ENCODE measurements around the gene RIMBP2.

The RIMBP2 gene

DNA sequence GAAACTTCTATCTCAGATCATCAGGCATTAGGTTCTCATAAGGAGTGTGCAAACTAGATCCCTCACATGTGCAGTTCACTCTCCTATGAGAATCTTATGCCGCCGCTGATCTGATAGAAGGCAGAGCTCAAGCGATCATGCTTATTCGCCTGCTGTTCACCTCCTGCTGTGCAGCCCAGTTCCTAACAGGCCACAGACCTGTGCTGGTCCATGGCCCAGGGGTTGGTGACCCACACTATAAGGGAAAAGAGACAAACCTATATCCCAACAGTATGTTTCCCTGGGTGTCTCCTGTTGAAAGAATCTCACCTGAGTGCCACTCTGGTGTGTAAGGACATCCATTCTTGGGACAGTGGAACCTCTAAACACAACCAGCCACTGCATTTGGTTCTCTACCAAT lies 186.3 kb downstream of the RIMBP2 start:
- Histone ChIP-seq H3K27ac (no peak overlapping the region), H3K4me3 (no peak overlapping the region)

DNA sequence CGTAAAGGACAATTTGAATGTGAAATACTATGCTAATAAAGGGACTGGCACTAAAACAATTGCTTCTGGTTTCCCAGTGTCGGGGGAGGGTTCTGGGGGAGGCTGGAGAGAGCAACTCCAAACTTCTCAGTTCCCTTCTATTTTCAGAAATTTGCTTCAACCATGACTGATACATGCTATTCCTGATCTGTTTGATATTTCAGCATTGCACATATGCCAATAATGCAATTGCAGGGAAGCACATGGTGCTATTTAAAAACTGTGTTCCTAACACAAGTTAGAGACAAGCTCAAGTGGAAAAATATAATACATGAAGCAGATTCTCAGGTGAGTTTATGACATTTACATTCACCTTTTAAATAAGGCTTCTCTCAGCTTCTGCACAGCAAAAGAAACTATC lies 188.9 kb downstream of the RIMBP2 start:
- H3K4me3 ChIP-seq: no peak overlapping the region
- H3K27ac ChIP-seq: no peak overlapping the region

DNA sequence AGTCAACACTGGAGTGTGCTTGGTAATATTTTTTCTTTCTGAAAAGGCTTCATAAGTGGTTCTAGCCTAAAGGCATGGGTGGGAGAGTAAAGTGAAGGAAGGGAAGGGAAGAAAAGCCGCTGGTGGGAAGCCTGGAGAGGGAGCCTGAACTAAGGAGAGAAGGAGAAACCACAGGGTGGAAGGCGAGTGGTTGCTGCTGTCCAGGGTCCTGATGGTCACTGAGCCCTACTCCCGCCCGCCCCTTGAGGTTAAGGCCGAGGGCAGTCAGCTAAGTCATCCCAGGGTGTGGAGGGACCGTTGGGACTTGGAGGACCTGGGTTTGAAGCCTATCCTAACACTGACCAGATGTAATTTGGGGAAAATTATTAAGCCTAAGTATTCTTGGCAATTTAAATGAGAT lies 189.3 kb downstream of the RIMBP2 start:
- Histone ChIP-seq H3K27ac (no peak overlapping the region), H3K4me3 (no peak overlapping the region)

DNA sequence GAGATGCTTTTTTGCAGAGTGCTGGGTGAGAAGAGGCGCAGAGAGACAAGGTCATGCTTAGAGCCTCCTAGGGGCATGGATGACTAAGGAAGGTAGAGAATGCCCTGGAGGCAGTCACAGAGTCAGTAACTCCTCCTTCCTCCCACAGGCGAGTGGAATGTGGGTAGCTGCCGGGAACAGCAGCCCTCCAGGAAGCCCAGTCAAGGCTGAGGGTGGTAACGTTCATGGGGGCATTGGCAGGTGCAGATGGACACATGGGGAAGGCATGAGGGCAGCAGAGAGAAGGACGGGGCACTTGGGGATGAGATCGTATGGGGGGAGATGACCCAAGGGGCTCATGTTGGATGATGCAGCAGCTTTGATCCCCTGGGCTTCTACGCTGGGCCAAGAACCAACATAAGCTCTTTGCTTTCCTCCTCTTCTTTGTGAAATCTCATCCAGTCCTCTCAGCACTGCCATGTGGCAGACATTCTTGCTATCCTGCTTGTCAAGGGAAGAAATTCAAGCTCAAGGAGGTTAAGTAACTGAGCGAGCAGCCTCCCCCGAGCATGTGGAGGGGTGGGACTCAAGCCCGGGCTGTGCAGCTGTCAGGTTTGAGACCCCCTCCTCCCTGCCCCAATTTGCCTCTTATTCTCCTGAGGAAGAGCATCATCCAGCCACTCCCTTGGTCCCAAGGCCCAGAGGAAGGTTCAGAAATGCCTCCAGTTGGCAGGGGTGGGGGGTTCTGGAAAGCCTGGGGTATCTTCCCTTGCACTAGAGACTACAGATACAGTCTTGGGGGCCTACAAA lies 190.5 kb downstream of the RIMBP2 start:
- no peak overlapping the region for H3K4me3 ChIP-seq
- no peak overlapping the region for H3K27ac ChIP-seq

DNA sequence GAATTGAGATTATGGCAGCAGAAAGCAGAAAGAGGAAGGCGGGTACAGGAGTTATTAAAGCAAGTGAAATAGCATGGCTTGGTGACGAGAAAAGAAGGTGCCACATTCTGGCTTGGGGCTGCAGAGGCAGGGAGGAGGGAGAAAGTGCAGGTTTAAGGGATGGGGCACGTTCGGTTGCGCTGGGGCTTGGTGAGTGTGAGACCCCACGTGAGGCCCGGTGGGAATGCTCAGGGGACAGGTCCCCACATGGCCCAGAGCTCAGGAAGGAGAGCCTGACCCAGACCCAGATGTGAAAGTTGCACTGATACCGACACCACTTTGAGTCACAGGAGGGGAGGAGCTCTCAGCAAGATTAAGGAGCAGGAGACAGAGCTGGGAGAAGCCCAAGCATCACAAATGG lies 191.3 kb downstream of the RIMBP2 start:
- H3K27ac ChIP-seq: no peak overlapping the region
- no peak overlapping the region for H3K4me3 ChIP-seq

DNA sequence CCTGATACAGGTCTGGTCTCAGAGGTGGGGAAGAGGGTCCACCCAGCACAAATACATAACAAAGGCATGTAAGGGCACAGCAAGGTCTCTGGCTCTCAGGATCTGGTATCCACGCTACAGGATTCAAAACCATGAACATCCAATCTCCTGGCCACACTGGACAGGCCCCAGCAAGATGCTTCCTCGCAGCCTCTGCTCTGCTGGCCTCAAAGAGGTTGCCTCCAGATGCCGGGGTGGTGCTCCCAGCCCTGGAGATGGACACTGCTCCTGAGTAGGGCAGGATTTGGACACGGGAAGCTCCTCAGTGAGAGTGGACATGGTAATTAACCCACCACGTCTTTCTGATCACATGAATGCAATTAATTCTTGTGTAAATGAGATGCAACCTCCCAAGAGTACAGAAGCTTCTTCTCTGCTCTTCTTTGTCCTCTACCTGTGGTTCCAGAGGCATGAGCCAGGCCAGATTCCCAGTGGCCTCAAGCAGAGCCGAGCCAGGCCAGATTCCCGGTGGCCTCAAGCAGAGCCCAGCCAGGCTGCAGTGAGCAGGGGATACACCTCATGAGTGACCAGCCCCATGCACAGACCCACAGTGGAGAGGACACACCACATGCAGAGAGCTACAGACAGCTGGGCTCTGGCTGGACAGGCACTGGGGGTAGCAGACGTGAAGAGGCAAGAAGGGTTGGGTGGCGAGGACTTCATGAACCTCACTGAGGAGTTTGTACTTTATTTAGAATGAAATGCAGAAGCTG lies 192.1 kb downstream of the RIMBP2 start:
- Histone ChIP-seq H3K27ac (no peak overlapping the region), H3K4me3 (no peak overlapping the region)

DNA sequence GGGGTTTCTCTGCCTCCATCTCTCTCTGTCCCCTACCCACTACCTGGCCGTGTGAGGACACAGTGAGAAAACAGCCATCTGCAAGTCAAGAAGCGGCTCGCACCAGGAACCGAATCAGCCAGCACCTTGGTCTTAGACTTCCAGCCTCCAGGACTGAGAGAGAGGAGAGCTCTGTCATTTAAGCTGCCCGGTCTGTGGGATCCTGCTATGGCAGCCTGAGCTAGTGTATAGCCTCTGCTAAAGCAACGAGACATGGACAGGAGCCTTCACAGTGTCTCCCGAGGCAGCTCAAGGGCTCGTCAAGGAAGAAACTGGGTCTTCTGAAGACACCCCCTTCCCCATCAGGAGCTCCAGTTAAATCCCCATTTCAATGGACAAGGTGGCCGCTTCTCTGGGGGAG lies 192.9 kb downstream of the RIMBP2 start:
- H3K27ac ChIP-seq: no peak overlapping the region
- no peak overlapping the region for H3K4me3 ChIP-seq

DNA sequence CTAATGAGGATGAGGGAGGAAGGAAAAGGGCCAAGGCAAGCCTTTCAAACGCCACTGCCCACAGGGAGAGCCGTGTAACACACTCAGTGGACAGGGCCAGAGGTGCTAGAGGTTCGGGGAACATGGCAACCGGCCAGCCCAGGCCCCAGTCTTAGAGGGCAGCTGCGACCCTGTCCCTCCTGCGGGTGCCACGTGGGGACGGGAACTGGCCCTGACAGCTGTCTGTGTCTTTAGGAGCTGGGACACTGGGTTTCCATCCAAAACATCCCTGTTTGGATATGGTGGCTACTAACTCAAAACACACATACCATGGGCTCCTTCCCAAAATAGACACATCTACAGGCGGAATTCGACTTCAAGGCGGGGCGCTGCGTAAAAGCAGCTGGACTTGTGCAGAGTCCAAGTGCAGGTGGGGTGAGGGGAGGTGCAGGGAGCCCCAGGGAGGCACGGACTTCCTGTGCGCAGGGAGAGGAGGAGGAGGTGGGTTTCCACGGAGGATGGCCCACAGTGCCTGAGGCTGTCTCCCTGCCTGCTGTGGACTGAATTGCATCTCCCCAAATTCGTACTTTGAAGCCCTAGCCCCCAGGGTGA lies 193.8 kb downstream of the RIMBP2 start:
- Histone ChIP-seq H3K4me3 (no peak overlapping the region), H3K27ac (no peak overlapping the region)

DNA sequence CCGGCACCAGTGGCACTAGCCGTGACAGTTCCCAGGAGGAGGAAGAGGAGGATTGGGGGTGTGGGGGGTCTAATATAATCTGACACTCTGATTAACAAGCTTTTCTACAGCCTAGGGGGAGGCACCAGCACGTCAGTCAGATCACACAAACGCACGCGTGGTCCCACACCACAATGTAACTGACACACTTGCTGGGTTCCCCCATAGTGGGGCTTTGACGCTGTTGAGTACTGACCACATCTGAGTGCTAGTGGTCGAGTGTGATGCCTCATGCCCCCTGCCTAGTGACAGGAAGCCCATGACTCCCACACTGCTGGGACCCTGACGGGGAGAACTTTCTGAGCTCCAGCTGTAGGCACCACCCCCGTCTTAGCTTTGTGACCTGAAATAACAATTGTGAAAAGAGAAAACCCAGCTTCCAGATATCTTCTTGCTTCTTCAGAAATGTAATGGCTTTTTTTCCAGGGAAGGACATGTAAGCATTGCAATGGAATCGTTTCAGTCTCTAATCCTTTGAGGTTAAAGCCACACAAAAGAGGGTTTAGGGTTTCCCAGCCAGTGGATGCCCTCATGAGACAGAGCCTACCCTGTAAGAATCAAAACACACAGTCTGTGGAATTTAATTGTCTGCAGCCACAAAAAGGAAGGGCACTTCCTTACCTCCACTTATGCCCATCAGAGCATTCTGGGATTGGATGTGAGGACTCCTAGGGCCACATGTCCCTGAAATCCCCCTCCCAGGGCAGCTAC lies 194.5 kb downstream of the RIMBP2 start:
- no peak overlapping the region for H3K27ac ChIP-seq
- H3K4me3 ChIP-seq: no peak overlapping the region

DNA sequence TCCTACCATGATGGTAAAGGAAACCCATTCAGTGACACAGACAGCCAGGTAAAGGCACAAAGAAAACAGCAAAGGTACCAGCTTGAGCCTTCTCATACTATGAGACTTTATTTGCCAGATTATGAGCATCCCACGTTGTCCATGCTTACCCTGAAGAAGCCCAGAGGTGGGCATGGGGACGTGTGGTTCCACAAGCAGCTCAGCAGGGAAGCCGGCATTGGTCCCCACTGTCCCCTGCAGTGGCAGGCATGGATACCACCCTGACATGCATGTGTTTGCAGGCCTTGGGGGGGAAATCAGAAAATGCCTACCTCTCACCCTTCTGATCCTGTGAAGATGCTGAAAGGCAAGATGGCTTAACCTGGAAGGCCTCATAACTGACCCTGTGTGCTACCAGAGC lies 195.3 kb downstream of the RIMBP2 start:
- Histone ChIP-seq H3K4me3 (no peak overlapping the region), H3K27ac (no peak overlapping the region)

DNA sequence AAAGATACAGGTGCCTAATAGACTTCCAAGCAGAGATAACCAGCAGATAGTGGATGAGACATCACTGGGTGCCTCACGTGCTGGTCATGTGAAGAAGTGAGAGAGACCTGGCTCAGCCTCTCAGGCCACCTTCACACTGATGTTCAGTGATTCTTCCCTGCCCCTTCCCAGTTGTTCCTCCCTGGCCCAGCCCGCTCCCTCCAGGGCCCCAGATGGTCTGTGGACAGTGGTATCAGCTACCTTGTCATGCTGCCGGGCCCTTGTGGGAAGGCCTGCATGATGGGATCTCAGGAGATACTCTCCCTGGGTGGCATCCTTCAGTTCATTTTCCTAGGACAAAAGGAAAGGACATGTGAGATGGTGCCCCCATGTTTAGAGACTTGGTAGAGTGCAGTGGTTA lies 198.5 kb downstream of the RIMBP2 start:
- no peak overlapping the region for H3K27ac ChIP-seq
- no peak overlapping the region for H3K4me3 ChIP-seq

DNA sequence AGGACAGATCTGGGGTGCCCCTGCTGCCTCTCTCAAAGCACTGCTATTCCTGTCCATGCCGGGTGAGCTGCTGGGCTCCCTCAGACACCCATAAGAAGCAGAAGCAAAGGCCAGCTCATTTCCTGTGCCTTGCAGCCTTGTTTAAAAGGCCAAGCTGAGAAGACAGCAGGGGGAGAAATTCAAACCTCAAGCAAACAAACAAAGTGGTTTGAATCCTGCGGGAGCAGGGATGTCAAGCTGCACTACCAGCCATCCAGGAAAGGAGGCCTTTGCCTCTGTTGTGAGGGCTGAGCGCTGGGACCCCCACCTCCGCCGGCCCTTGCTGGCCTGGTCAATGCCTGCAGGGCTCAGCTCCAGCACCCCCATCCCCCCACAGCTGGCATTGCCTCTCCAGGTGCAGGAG lies 201.9 kb downstream of the RIMBP2 start:
- H3K4me3 ChIP-seq: no peak overlapping the region
- no peak overlapping the region for H3K27ac ChIP-seq

DNA sequence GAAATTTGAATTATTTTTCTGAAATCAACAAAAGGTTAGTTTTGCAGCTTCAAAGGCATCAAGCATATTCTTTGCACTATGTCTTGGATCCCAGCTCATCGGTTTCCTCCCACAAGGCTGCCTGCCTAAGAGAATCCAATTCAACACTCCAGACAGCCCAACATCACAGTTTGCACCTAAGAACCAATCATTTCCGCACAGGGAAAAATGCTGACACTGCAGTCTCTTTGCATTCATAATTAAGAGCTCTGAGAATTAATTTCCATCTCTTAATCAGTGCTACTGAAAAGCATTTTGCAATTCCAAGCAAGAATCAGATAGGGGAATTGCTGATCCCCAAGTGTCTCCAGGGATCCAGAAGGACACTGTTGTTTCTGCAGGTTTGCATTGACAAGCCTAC lies 202.5 kb downstream of the RIMBP2 start:
- Histone ChIP-seq H3K27ac (no peak overlapping the region), H3K4me3 (no peak overlapping the region)

DNA sequence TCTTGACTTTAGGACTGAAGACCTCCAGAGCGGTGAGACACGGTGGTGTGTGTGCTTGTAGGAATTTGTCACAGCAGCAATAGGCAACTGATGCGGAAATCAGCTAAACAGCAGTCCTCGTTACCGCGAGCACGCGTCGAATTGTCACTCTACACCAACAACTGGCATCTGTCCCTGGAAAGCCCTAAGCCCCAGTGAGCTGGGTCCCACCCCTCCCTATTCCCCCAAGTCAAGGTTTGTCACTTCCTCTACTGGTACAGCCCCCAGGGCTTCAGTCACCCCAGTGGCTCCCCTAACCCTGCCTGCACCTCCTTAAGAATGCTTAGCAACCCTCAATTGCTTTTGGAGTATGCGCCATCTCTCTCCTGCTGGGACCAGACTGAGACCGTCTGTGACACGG lies 204.8 kb downstream of the RIMBP2 start:
- Histone ChIP-seq H3K27ac (no peak overlapping the region), H3K4me3 (no peak overlapping the region)

DNA sequence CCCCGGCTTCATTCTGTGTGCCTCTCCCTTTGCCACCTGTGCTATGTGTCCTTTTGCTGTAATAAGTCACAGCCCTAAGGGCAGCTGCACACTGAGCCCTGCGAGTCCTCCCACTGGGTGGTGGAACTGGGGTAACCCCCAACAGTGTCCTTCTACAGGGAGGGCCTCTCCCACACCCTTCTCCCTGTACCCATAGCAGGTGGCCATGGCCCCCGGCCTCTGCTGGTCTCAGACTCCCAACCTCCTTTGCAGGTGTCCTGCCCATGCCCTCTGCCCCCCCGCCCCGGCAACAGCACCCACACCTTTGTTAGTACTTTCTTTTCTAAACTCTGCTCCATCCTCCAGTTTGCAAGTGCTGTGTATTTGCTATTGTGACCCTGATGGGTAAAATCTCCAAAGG lies 206.6 kb downstream of the RIMBP2 start:
- Histone ChIP-seq H3K4me3 (no peak overlapping the region), H3K27ac (no peak overlapping the region)

DNA sequence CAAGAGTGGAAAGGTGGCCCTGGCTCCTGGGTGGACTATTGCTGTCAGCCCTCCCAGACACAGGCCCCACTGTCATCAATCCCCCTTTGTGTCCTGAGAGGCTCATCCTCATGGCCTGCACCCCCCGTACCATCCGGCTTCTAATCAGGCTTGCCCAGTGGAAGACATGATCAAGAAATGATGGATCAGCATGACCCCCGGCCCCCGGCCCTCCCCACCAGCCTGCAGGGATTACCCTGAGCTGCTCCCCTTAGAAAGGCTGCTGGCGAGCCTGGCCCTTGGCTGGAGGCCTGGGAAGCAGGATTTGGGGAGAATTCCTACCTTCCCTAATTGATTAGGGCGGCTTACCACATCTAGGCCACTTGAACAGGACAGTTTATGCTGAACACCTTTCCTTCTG lies 207.3 kb downstream of the RIMBP2 start:
- no peak overlapping the region for H3K27ac ChIP-seq
- no peak overlapping the region for H3K4me3 ChIP-seq

DNA sequence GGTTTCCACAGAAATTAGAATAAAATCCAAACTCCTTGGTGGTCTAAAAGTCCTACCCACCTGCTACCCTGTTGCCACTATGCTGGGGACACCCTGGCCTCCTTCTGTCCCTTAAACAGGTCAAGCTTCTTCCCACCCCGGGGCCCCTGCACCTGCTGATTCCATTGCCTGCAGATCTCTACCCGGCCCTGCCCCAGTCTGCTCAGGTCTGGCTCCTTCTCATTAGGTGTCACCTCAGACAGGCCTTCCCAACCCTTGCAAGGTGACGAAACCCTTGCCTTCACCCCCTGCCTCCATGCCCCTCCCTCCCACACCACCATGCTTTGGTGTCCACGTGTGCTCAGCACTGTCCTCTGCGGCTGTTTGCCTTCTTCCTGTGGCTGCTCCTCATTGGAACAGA lies 207.8 kb downstream of the RIMBP2 start:
- no peak overlapping the region for H3K4me3 ChIP-seq
- H3K27ac ChIP-seq: no peak overlapping the region

DNA sequence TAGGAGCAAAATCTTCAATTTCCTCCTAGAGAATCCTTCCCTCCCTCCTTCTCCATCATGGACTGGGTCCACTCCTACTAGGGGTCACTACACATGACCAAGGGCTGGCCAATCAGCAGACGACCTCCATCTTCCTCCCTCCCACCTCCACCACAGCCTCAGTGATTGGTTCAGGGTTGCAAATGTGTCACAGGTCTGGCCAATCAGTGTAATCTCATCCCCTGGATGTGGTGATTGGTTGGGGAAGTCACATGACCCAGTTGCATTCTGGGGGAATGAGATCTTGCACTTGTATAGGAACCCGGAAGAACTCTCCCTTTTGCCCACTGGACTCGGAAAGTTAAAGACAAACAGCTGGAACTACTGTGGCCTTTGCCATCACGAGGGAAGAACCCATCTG lies 209.3 kb downstream of the RIMBP2 start:
- no peak overlapping the region for H3K27ac ChIP-seq
- H3K4me3 ChIP-seq: no peak overlapping the region

DNA sequence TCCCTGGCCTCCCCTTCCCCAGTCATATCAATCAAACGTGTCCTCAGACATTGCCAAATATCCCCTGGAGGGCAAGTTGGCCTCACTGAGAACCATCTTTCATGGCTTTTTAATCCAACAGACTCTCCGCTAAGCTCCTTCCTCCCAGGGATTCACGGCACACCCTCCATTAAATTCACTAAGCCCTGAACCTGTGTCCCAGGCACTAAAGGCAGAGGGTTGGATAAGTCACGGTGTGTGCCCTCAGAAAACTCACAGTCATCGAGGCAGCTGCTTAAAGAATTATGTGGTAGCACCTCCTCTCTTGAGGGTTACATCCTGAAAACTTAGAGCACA lies 211.3 kb downstream of the RIMBP2 start:
- H3K27ac ChIP-seq: no peak overlapping the region
- no peak overlapping the region for H3K4me3 ChIP-seq

DNA sequence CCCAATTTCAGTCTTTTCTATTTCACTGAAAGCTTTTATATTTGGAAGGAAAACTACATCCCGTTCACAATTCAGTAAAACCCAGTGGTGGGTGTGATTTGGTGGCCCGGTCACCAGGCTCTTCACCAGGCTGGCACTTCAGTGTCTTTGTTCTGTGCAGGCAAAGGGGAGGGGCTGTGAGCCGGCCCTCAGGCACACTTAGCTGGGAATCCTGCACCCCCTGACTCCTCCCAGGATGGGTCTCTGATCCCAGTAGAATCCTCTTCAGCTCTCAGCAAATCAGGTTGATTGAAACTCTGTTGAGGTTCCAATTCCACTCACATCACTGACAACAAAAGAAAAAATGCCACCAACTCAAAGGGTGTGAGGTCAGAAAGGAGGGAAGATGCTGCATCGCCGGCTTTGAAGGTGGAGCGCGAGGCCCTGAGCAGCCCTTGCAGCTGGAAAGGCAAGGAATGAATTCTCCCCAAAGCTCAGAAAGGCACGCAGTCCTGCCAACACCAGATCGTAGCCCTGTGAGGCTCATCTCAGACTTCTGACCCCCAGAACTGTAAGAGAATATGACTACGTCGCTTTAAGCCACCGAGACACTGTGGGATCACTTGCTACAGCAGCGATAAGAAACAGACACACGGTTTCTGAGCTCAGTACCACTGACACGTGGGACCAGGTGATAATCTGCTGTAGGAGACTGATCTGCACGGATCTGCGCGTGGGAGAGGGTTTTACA lies 211.8 kb downstream of the RIMBP2 start:
- no peak overlapping the region for H3K4me3 ChIP-seq
- H3K27ac ChIP-seq: no peak overlapping the region

All from skin epidermis (tissue), 12 donors.